A549 (cell line): Measurements from ENCODE around the gene SHISA8.

ENCODE experiments used
- BHLHE40 ChIP-seq: IDR thresholded peaks from 2 replicates; pipeline ENCODE4 v1.6.1; 2012; ENCODE audit warnings: low read depth, low read length, inconsistent platforms
- CEBPB ChIP-seq, 2 experiments: fragments of >200 bp in 1 of 2; sonication (Bioruptor Twin) in 1 of 2; formaldehyde crosslinking in 1 of 2; IDR thresholded peaks; 2 replicates each; pipeline ENCODE4 v1.6.1; 2012 to 2016
- CHD2 ChIP-seq: fragments of 150-350 bp; IDR thresholded peaks from 2 replicates; pipeline ENCODE4 v1.6.1; 2014; ENCODE audit warnings: low read length; ENCODE audit not compliant: partially characterized antibody
- CTCF ChIP-seq: fragments of >200 bp; sonication (Bioruptor Twin); formaldehyde crosslinking; IDR thresholded peaks from 3 replicates; pipeline ENCODE4 v1.5.1; 2016
- EHMT2 ChIP-seq: fragments of 200-600 bp; sonication (generic); IDR thresholded peaks from 2 replicates; pipeline ENCODE4 v1.6.1; 2016; ENCODE audit warnings: antibody characterized with exemption, low read depth, mild to moderate bottlenecking, moderate library complexity
- ELK1 ChIP-seq: fragments of 150-350 bp; IDR thresholded peaks from 2 replicates; pipeline ENCODE4 v1.6.1; 2014; ENCODE audit warnings: low read depth, mild to moderate bottlenecking, low read length
- EP300 ChIP-seq, 2 experiments: fragments of >200 bp; sonication (Bioruptor Twin); formaldehyde crosslinking; IDR thresholded peaks; 2 replicates in 1 of 2; 3 replicates in 1 of 2; pipeline ENCODE4 v1.6.1; 2016 to 2017
- FOSL2 ChIP-seq, 2 experiments: fragments of 450-650 bp in 1 of 2; fragments of >200 bp in 1 of 2; sonication (Bioruptor Twin) in 1 of 2; formaldehyde crosslinking; IDR thresholded peaks; 2 replicates each; pipeline versions ENCODE4 v1.5.0 to v1.6.1; 2016 to 2020; ENCODE audit warnings: mild to moderate bottlenecking in 1 of 2, moderate library complexity in 1 of 2
- POLR2A ChIP-seq: IDR thresholded peaks from 2 replicates; pipeline ENCODE4 v1.6.1; 2012; ENCODE audit warnings: mild to moderate bottlenecking, low read length
- POLR2AphosphoS2 ChIP-seq: conservative IDR thresholded peaks from 2 replicates; pipeline ENCODE4 v1.6.1; 2012; ENCODE audit warnings: low read length, improper control_type of control experiment, inconsistent platforms
- RFX5 ChIP-seq: fragments of 450-650 bp; IDR thresholded peaks from 2 replicates; pipeline ENCODE4 v1.7.1; 2014; ENCODE audit warnings: antibody characterized with exemption, mild to moderate bottlenecking, moderate library complexity
- USF2 ChIP-seq: fragments of 450-650 bp; IDR thresholded peaks from 2 replicates; pipeline ENCODE4 v1.6.1; 2014; ENCODE audit warnings: antibody characterized with exemption

- no peak for TF ChIP-seq EHMT2
- TF ChIP-seq CTCF = no peak
- TF ChIP-seq FOSL2 (IDR thresholded peaks at IDR 0.05) = no peak
- TF ChIP-seq FOSL2 (CRISPR knock-in tag; IDR thresholded peaks at IDR 0.05) = no peak
- TF ChIP-seq CEBPB (IDR thresholded peaks at IDR 0.05) = no peak
- no peak for TF ChIP-seq RFX5
- no peak for TF ChIP-seq EP300 (IDR thresholded peaks at IDR 0.05)
- no peak for TF ChIP-seq ELK1
- TF ChIP-seq POLR2AphosphoS2 = no peak
- no peak for TF ChIP-seq BHLHE40
- TF ChIP-seq POLR2A = no peak
- TF ChIP-seq USF2 = no peak
- no peak for TF ChIP-seq CHD2
Measured at GRCh38 chr22:41932353-41932752, 17.5 kb upstream of the SHISA8 start.
